ENCODE data around the gene TNS2. TPM values are rescaled to one million over a fixed set of nuclear protein-coding genes. Genes with fewer than 3 reads are reported as not detected.
A peak's percentile ranks its signal among the peaks of the same experiment; 100 is the strongest.

Gene TNS2
- total RNA-seq, result 100 to 1,000 TPM in 1 of 2 donors, 10 to 100 TPM in 1; 76.2 to 153 TPM

GRCh38 chr12:53049571-53050318 is at the start of gene TNS2:
TNS2 (plus strand) TSS chr12:53050065; CDS start chr12:53050186, 121 bp downstream.
- H3K36me3 ChIP-seq, result peaks cover 4% of the 10 kb centered on the region
- TF ChIP-seq CTCF (IDR thresholded peaks at IDR 0.05), result no peak
- no peaks in the 10 kb centered on the region for H3K27me3 ChIP-seq
- DNase-seq (ENCODE audit: low spot score), result peak; percentile 95
- peak within 1 kb of the TSS; percentile 74 to 78 for H3K4me3 ChIP-seq
- H3K4me1 ChIP-seq, result peaks cover 3 to 90% of the 10 kb centered on the region in 2 donors
- H3K9me3 ChIP-seq, result no peaks in the 10 kb centered on the region
- peak within 1 kb of the TSS; percentile 99 to 100 for H3K27ac ChIP-seq

GRCh38 chr12:53004178-53004577 is 45.7 kb upstream of the TNS2 start:
- H3K4me3 ChIP-seq, result no peak overlapping the region
- DNase-seq (ENCODE audit: low spot score), result no peak
- no peak for TF ChIP-seq CTCF (IDR thresholded peaks at IDR 0.05)
- H3K36me3 ChIP-seq, result no peaks in the 10 kb centered on the region
- H3K9me3 ChIP-seq, result no peaks in the 10 kb centered on the region
- no peaks in the 10 kb centered on the region for H3K27me3 ChIP-seq
- H3K4me1 ChIP-seq, result peaks cover 0 to 32% of the 10 kb centered on the region in 2 donors
- no peak overlapping the region for H3K27ac ChIP-seq

DNA sequence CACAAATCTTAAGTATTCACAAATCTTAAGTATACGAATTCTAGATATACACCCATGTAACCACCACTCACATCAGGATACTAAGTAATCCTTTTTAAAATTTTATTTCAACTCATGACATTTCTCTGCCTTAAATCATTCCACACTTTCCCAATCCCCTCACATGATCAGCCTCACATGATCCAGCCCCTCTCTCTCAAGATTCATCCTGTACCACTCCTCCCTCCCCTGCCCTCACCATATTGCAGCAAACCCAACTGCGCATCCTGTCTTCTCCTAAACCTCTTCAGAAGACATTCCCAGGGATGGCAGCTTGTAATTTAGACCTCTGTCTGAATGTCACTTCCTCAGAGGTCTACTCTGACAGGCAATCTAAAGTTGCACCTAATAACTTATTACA is 45.3 kb upstream of the TNS2 start:
- H3K4me1 ChIP-seq, result peaks cover 0 to 36% of the 10 kb centered on the region in 2 donors
- no peaks in the 10 kb centered on the region for H3K36me3 ChIP-seq
- no peaks in the 10 kb centered on the region for H3K9me3 ChIP-seq
- H3K4me3 ChIP-seq, result no peak overlapping the region
- H3K27me3 ChIP-seq, result no peaks in the 10 kb centered on the region
- H3K27ac ChIP-seq, result no peak overlapping the region
- TF ChIP-seq CTCF (IDR thresholded peaks at IDR 0.05), result no peak
- no peak for DNase-seq (ENCODE audit: low spot score)

- TF ChIP-seq CTCF (IDR thresholded peaks at IDR 0.05), result no peak
- H3K9me3 ChIP-seq, result no peaks in the 10 kb centered on the region
- peak overlapping the region; percentile 79 to 89 for H3K4me3 ChIP-seq
- peak overlapping the region; percentile 61 to 96 for H3K27ac ChIP-seq
- H3K36me3 ChIP-seq, result no peaks in the 10 kb centered on the region
- DNase-seq (ENCODE audit: low spot score), result peak; percentile 62
- H3K27me3 ChIP-seq, result no peaks in the 10 kb centered on the region
- peaks cover 0 to 44% of the 10 kb centered on the region in 2 donors for H3K4me1 ChIP-seq
These were observed 44.5 kb upstream of the TNS2 start for GRCh38 chr12:53005215-53005985.

- H3K4me1 ChIP-seq, result peaks cover 0 to 52% of the 10 kb centered on the region in 2 donors
These were observed 43.7 kb upstream of the TNS2 start, which contains the start of gene EIF4B for GRCh38 chr12:53005986-53006809. EIF4B (plus strand) TSS chr12:53006456; CDS start chr12:53006484, 28 bp downstream.

More at GRCh38 chr12:53005986-53006809, 43.7 kb upstream of the TNS2 start, which contains the start of gene EIF4B:
- TF ChIP-seq CTCF (IDR thresholded peaks at IDR 0.05), result peak in 1 of 2 donors; percentile 14
- Histone ChIP-seq H3K27me3 (no peaks in the 10 kb centered on the region), H3K4me3 (peak within 1 kb of the TSS; percentile 79 to 89), H3K9me3 (no peaks in the 10 kb centered on the region), H3K36me3 (peaks cover 6% of the 10 kb centered on the region), H3K27ac (peak within 1 kb of the TSS; percentile 91 to 96)
- peak; percentile 100 for DNase-seq (ENCODE audit: low spot score)

Data from right atrium auricular region (tissue), 2 donors.